A549 (cell line): ENCODE data around the gene HINT3. TPM values are rescaled to one million over a fixed set of nuclear protein-coding genes. Genes with fewer than 3 reads are reported as not detected.
A peak's percentile ranks its signal among the peaks of the same experiment; 100 is the strongest.

Experiments used
- CEBPB ChIP-seq, 2 experiments: fragments of >200 bp in 1 of 2; sonication (Bioruptor Twin) in 1 of 2; formaldehyde crosslinking in 1 of 2; IDR thresholded peaks; 2 replicates each; pipeline ENCODE4 v1.6.1; 2012 to 2016
- EHMT2 ChIP-seq: fragments of 200-600 bp; sonication (generic); IDR thresholded peaks from 2 replicates; pipeline ENCODE4 v1.6.1; 2016; ENCODE audit warnings: antibody characterized with exemption, low read depth, mild to moderate bottlenecking, moderate library complexity
- ESRRA ChIP-seq: fragments of 150-350 bp; IDR thresholded peaks from 2 replicates; pipeline ENCODE4 v1.6.1; 2014; ENCODE audit warnings: mild to moderate bottlenecking, low read length, borderline replicate concordance
- FOSB ChIP-seq: fragments of 250-450 bp; sonication (Bioruptor Pico); IDR thresholded peaks from 2 replicates; pipeline ENCODE4 v1.5.0; 2020; ENCODE audit warnings: mild to moderate bottlenecking, moderate library complexity
- HOXB5 ChIP-seq: fragments of 250-450 bp; sonication (Bioruptor Pico); IDR thresholded peaks from 2 replicates; pipeline ENCODE4 v1.5.0; 2020; ENCODE audit warnings: mild to moderate bottlenecking, moderate library complexity
- KDM5A ChIP-seq: fragments of 200-600 bp; sonication (generic); IDR thresholded peaks from 2 replicates; pipeline ENCODE4 v1.6.1; 2016; ENCODE audit warnings: antibody characterized with exemption, mild to moderate bottlenecking
- MAFK ChIP-seq: fragments of 450-650 bp; IDR thresholded peaks from 2 replicates; pipeline ENCODE4 v1.6.1; 2014; ENCODE audit not compliant: partially characterized antibody
- MAZ ChIP-seq: fragments of 150-350 bp; IDR thresholded peaks from 2 replicates; pipeline ENCODE4 v1.6.1; 2014; ENCODE audit warnings: antibody characterized with exemption, low read depth, low read length, borderline replicate concordance
- MYC ChIP-seq: IDR thresholded peaks from 2 replicates; pipeline ENCODE4 v1.6.1; 2012; ENCODE audit warnings: mild to moderate bottlenecking, inconsistent platforms, low read length, improper control_type of control experiment, borderline replicate concordance
- NPAS2 ChIP-seq: fragments of 250-450 bp; sonication (Bioruptor Pico); IDR thresholded peaks from 2 replicates; pipeline ENCODE4 v1.8.0; 2022; ENCODE audit warnings: mild to moderate bottlenecking, moderate library complexity, borderline replicate concordance
- PHF8 ChIP-seq: fragments of 200-600 bp; sonication (generic); IDR thresholded peaks from 2 replicates; pipeline ENCODE4 v1.6.1; 2016; ENCODE audit warnings: low read depth, mild to moderate bottlenecking, antibody characterized with exemption, moderate library complexity, borderline replicate concordance
- POLR2A ChIP-seq: IDR thresholded peaks from 2 replicates; pipeline ENCODE4 v1.6.1; 2012; ENCODE audit warnings: mild to moderate bottlenecking, low read length
- POLR2AphosphoS2 ChIP-seq: conservative IDR thresholded peaks from 2 replicates; pipeline ENCODE4 v1.6.1; 2012; ENCODE audit warnings: low read length, improper control_type of control experiment, inconsistent platforms
- RFX5 ChIP-seq: fragments of 450-650 bp; IDR thresholded peaks from 2 replicates; pipeline ENCODE4 v1.7.1; 2014; ENCODE audit warnings: antibody characterized with exemption, mild to moderate bottlenecking, moderate library complexity
- ZFP36 ChIP-seq: fragments of 450-650 bp; IDR thresholded peaks from 2 replicates; pipeline ENCODE4 v1.6.1; 2014; ENCODE audit warnings: borderline replicate concordance; ENCODE audit not compliant: partially characterized antibody
- ZNF302 ChIP-seq: fragments of 250-450 bp; sonication (Bioruptor Pico); IDR thresholded peaks from 2 replicates; pipeline ENCODE4 v1.9.0; 2021; ENCODE audit warnings: inconsistent platforms, mild to moderate bottlenecking, moderate library complexity
- polyA plus RNA-seq, 4 experiments: library from polyadenylated mRNA; depleted of rRNA in 3 of 4; stranded (reverse); fragments of >200 nt; fragmentation: RNase III in 1 of 4; extraction: RNeasy Plus Mini Kit Qiagen cat#74134 plus additional on column Dnase treatment in 1 of 4; gene quantifications; 2 replicates in 3 of 4; 3 replicates in 1 of 4; pipeline ENCODE4 v1.2.3, GENCODE V29; 2011 to 2017
- TF ChIP-seq, protein P1 (sequence below): fragments of 250-450 bp; sonication (Bioruptor Pico); IDR thresholded peaks from 2 replicates; pipeline ENCODE4 v1.5.0; 2020; ENCODE audit warnings: low read depth, mild to moderate bottlenecking, moderate library complexity
- TF ChIP-seq, protein P2 (sequence below): fragments of 200-600 bp; sonication (generic); IDR thresholded peaks from 2 replicates; pipeline ENCODE4 v1.6.1; 2016; ENCODE audit warnings: antibody characterized with exemption, mild to moderate bottlenecking, moderate library complexity
- TF ChIP-seq, protein P3 (sequence below): IDR thresholded peaks from 2 replicates; pipeline ENCODE4 v1.6.1; 2012; ENCODE audit warnings: low read depth, borderline replicate concordance
- TF ChIP-seq, protein P4 (sequence below): fragments of 250-450 bp; sonication (Bioruptor Pico); IDR thresholded peaks from 2 replicates; pipeline ENCODE4 v1.5.0; 2021; ENCODE audit warnings: mild to moderate bottlenecking, moderate library complexity, borderline replicate concordance

Gene HINT3
- polyA plus RNA-seq, 2 of the 4 experiments (the other 2 are of a cell fraction), result 4.7 to 13.0 TPM

DNA sequence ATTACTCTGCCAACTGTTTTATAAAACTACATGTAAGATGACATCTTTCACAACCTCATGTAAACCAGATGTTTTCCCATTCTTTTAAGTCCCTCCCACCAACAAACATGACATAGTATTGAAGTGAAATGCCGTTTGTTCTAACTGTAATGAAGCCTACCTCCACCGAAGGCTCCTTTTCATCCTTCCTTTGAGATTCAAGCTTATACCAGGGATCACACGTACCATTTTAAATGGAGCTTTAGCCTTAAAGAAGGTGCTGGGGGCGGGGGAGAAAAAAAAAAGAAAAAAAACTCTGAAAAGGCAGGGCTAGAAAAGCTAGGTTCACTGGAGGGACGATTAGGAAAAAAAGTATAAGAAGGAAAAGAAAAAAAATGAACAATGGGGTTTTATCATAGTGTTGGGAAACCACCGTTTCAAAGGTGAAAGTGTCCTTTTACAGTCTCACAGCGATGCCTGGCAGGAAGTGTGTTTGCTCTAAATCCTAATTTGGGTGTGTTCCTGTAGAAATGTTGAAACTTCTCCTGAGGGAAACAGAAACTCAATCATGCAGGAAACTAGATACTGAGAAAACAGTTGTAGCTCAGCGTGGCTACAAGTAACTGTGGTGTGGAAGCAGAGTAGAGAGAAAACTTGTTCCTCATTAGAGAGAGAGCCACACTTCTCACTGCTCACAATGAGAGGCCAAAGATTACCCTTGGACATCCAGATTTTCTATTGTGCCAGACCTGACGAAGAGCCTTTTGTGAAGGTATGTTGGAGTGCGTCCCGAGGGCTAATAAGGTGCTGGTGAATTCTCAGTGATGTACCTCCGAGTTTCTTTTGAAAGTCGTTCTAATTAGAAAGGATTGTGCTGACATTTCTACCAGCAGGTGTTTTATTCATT lies 37.6 kb upstream of the HINT3 start (continued):
- TF ChIP-seq KDM5A (no peak), EHMT2 (no peak), MAZ (no peak), NPAS2 (CRISPR knock-in tag) (no peak), ZNF302 (CRISPR knock-in tag) (no peak), POLR2AphosphoS2 (no peak), POLR2A (0 out of 2 replicates have a peak, but pooled peaks have one; percentile 8), ZFP36 (peak; percentile 85), FOSB (CRISPR knock-in tag) (no peak), CEBPB (IDR thresholded peaks at IDR 0.05) (peak; percentile 65 to 75), PHF8 (no peak), ESRRA (no peak), MYC (no peak), HOXB5 (CRISPR knock-in tag) (no peak), RFX5 (no peak), MAFK (no peak)
- TF ChIP-seq, protein P1, sequence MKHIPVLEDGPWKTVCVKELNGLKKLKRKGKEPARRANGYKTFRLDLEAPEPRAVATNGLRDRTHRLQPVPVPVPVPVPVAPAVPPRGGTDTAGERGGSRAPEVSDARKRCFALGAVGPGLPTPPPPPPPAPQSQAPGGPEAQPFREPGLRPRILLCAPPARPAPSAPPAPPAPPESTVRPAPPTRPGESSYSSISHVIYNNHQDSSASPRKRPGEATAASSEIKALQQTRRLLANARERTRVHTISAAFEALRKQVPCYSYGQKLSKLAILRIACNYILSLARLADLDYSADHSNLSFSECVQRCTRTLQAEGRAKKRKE (CRISPR knock-in tag), result no peak
- TF ChIP-seq, protein P2, sequence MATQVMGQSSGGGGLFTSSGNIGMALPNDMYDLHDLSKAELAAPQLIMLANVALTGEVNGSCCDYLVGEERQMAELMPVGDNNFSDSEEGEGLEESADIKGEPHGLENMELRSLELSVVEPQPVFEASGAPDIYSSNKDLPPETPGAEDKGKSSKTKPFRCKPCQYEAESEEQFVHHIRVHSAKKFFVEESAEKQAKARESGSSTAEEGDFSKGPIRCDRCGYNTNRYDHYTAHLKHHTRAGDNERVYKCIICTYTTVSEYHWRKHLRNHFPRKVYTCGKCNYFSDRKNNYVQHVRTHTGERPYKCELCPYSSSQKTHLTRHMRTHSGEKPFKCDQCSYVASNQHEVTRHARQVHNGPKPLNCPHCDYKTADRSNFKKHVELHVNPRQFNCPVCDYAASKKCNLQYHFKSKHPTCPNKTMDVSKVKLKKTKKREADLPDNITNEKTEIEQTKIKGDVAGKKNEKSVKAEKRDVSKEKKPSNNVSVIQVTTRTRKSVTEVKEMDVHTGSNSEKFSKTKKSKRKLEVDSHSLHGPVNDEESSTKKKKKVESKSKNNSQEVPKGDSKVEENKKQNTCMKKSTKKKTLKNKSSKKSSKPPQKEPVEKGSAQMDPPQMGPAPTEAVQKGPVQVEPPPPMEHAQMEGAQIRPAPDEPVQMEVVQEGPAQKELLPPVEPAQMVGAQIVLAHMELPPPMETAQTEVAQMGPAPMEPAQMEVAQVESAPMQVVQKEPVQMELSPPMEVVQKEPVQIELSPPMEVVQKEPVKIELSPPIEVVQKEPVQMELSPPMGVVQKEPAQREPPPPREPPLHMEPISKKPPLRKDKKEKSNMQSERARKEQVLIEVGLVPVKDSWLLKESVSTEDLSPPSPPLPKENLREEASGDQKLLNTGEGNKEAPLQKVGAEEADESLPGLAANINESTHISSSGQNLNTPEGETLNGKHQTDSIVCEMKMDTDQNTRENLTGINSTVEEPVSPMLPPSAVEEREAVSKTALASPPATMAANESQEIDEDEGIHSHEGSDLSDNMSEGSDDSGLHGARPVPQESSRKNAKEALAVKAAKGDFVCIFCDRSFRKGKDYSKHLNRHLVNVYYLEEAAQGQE, result no peak
- TF ChIP-seq, protein P3, sequence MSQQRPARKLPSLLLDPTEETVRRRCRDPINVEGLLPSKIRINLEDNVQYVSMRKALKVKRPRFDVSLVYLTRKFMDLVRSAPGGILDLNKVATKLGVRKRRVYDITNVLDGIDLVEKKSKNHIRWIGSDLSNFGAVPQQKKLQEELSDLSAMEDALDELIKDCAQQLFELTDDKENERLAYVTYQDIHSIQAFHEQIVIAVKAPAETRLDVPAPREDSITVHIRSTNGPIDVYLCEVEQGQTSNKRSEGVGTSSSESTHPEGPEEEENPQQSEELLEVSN, result no peak
- TF ChIP-seq, protein P4, sequence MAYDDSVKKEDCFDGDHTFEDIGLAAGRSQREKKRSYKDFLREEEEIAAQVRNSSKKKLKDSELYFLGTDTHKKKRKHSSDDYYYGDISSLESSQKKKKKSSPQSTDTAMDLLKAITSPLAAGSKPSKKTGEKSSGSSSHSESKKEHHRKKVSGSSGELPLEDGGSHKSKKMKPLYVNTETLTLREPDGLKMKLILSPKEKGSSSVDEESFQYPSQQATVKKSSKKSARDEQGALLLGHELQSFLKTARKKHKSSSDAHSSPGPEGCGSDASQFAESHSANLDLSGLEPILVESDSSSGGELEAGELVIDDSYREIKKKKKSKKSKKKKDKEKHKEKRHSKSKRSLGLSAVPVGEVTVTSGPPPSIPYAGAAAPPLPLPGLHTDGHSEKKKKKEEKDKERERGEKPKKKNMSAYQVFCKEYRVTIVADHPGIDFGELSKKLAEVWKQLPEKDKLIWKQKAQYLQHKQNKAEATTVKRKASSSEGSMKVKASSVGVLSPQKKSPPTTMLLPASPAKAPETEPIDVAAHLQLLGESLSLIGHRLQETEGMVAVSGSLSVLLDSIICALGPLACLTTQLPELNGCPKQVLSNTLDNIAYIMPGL, result no peak
- TF ChIP-seq, all 56 proteins: peak for 7
